ENCODE measurements around the gene IMMP2L.

Gene IMMP2L

DNA sequence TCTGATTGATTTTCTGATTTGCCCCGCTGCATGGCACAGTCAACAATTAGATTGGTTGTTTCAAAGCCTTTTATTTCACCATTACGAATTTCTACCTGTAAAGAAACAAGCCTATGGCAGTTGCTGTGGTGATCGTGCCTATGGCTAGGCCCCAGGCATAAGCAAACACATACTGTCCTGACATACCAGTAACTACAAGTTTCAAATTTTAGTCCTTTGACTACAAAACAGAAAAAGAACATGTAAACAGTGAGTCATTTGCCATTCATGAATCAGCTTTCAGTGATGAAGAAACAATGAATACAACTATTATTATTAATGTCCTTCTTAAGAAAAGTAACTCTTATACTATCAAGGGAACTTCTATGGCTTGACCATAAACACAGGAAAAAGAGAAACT, 639.4 kb downstream of the IMMP2L start:
- no peak for DNase-seq (ENCODE audit: low spot score)

- no peak for DNase-seq (ENCODE audit: low spot score)
Observed at GRCh38 chr7:110921595-110922151, 640.6 kb downstream of the IMMP2L start.

DNA sequence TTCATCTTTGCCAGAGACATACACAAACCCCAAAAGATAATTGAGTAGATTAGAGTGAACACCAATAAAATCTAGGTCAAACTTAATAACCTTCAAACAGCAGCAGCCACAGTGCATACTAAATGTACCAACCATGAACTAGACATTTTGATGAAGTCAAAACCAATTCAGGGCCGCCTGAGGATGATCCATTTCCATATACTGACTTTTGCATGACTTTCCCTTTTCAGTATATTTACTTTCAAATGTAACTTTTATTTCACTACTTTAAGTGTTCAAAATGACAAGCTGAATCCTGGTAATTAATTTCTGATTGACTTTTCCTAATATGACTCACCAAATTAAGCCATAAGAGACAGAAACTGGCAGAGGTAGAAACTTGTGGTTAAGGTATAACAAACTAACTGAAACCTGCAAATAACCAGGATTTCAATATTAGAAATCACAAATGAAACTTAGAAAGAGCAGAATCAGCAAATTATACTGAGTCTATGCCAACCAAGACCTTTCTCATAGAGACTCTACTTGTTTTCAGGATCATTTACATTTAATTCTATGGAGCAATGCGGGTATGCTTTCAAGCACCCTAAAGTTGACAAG, 643.2 kb downstream of the IMMP2L start:
- no peak for DNase-seq (ENCODE audit: low spot score)

DNA sequence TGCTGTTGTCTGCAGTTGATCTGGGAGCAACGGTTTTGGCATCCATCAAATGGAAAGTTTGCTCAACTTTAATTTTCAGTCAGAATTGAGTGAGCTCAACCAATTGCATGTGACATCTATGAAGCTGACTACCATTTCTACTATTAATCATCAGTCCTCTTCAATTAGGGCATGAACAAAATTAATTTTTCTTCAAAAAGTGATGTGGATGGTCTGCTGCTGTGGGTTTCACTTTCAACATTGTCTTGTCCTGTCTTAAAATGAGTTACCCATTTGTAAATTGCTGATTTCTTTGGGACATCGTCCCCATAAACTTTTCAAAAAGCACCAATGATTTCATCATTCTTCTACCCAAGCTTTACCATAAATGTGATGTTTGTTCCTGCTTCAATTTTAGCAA, 648.0 kb downstream of the IMMP2L start:
- DNase-seq (ENCODE audit: low spot score): no peak

DNA sequence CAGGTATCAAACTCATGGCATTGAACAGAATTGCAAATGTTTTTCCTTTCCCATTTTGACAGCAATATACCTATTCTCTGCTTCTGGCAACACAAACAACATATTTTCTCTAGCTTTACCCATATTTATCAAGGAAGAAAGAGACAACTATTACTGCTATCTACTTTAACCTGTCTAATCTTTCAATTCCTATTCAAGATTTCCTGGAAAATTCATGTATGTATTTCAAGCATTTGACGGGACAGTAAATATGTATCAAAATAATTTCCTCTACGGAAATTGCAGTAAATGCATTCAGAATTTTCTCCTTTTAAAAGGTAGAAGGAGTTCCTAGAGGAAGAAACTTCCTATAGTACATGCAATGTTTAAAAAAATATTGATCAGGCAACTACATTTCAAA, 650.7 kb downstream of the IMMP2L start:
- DNase-seq (ENCODE audit: low spot score): no peak

DNA sequence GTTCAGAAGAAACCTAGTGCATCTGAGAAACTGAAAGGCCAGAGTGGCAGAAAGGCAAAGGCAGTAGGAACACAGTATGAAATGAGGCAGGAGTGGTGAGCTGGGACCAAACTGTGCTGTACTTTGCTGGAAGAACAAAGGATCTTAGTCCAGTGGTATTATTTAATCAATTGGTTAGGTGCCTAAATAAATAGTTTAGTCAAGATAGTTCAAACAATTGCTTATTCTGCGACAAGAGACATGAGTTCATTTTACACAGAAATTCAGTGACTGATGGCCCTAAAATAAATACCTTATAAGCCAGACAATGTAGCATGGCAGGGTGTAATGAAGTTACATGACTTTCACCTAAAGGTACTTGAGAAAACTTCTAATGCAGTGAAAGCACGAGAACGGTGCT, 653.2 kb downstream of the IMMP2L start:
- DNase-seq (ENCODE audit: low spot score): no peak

DNA sequence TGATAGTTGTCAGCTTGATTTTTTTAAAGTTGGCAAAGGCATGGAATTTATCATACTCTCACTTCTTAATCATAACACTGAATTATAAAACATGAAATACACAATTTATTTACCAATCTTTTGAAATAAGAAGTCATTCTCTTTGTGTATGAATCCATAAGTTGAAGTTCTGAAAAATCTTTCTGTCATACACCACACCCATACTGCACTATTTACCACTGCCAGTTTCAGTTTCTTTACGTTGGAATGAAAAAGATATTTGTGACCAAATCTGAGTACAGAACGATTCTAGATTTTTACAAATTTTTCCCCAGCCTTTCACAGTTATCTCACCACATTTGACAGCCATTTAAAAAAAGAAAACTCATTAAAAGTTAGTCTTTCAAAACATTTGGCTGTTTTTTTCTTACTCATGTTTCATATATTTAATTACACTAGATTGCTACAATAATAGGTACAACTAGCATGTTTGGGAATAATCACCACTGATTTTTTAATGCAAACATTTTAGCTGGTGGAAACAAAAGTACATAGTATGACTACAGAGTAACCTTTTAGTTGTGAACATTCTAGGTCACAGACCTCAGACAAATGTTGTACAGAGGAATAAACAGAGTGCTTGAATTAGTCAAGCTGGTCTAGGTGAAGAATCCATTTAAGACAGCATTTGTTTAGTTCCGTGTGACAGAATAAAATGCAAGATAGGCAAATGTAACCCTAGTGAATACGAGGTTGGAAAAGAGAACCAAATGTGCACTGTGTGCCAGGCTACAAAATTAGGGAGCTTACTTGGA, 656.3 kb downstream of the IMMP2L start:
- no peak for DNase-seq (ENCODE audit: low spot score)

DNA sequence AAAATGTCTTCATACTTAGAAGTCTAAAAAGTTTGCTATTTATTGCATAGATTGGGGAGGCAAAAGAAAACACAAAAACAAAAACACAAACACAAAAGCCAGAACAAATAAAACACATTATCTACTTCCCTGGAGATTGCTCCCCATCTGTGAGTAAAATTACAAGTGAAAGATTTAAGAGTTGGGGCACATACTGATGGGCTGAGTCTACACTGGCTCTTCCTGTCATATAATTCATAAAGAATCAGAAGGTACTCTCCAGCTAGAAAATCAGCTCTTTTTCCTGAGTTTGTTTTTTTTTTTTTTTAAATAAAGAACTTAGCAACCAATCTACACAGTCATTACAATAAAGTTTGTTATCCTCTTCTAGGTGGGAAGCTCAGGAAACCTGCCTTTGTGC, 663.8 kb downstream of the IMMP2L start:
- no peak for DNase-seq (ENCODE audit: low spot score)

- no peak for DNase-seq (ENCODE audit: low spot score)
Observed at GRCh38 chr7:110897538-110897937, 664.8 kb downstream of the IMMP2L start.

DNA sequence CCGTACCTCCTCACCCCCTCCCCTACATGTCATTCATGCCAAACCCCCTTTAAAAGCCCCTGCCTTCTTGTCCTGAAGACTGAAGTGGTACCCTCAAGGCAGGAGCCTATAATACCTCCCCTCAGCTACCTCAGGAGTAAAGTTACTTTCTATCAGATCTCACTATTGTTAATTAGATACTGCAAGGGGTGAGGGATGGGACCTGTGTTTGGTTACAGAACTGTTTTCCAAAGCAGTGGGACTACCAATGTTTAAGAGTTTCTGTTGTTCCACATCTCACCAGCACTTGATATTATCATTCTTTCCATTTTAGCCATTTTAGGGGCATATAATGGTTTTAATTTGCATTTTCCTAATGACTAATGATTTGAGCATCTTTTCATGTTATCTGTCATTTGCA, 668.2 kb downstream of the IMMP2L start:
- DNase-seq (ENCODE audit: low spot score): no peak

DNA sequence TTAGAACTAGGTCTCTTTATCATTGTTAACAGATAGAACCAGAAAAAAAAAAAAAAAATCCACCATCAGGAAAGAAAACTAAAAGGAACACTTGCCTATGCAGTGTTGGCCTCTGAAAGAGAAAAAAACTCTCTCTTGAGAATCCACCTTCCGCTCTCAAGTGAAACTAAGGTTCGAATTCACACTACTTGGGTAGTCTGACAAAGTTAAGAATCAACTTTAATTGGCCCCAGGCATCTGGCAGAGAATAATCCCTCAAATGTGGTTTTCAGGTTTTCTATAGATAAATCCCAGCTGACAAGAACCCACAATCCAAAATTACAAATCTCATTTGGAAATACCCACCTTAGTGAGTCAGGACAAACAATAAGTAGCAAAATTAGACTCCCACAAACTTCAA, 671.1 kb downstream of the IMMP2L start:
- DNase-seq (ENCODE audit: low spot score): no peak

DNA sequence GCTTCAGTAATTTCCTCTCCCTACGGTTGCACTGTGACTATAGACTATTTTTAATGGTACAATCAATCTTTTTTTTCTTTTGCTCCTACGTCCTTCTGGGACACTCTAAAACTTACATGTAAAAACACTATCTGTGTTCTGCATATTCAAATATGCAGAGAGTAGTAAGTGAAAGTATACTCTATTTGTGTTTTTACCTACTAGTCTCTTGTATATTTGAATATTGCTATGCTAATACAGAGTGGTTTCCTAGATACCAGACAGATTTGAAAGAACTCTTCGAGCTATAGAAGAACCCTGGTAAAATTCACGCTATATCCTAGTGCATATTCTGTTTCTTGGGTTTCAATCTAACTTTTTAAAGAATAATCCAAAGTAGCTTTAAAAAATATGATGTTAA, 672.2 kb downstream of the IMMP2L start:
- no peak for DNase-seq (ENCODE audit: low spot score)

DNA sequence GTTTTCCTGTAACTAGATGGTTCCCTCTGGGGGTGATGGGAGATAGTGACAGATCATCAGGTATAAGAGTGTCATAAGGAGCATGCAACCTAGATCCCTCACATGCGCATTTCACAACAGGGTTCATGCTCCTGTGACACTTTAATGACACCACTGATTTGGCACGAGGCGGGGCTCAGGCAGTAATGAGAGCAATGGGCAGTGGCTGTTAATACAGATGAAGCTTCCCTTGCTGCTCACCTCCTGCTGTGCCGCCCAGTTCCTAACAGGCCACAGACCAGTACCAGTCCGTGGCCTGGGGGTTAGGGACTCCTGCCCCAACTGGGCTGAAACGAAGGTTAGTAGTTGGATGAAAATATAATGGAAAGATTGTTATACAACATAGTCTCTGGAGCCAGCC, 673.0 kb downstream of the IMMP2L start:
- no peak for DNase-seq (ENCODE audit: low spot score)

DNA sequence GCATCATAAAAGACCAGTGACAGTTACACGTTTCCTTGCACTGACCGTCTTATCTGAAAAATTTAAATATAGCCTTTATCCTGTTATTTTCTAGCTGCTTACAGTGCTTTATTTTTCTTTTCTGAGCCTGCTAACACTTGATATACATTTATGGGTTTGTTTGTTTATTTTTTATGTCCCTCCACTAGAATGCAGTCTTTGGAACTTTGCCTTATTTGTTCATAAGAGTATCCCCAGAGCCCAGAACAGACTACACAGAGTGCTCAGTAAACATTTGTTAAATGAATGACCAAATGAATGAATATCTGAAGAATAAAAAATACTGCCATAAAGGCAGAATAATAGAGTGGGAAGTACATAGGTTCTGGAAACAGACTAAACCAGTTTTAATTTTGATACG, 673.7 kb downstream of the IMMP2L start:
- DNase-seq (ENCODE audit: low spot score): no peak

DNA sequence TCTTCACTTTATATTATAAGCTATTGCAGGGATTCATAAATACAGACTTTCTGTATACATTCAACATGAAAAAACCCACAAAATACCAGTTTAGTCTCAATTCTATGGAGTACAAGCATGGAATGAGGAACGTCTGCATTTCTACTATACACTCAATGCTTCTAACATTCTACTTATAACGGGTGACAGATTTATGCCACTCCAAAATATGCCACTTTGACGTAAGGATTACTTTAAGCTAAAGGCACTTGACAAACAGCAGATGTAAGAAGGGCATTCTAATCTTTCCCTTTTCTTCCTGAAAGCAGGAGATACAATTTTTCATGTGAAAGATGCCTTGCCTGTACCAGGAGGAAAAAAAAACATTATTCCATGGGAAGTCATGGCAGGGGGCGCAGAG, 676.8 kb downstream of the IMMP2L start:
- no peak for DNase-seq (ENCODE audit: low spot score)

GRCh38 chr7:110881721-110882120, 680.6 kb downstream of the IMMP2L start:
- no peak for DNase-seq (ENCODE audit: low spot score)

GRCh38 chr7:110880971-110881370, 681.3 kb downstream of the IMMP2L start:
- DNase-seq (ENCODE audit: low spot score): no peak

DNA sequence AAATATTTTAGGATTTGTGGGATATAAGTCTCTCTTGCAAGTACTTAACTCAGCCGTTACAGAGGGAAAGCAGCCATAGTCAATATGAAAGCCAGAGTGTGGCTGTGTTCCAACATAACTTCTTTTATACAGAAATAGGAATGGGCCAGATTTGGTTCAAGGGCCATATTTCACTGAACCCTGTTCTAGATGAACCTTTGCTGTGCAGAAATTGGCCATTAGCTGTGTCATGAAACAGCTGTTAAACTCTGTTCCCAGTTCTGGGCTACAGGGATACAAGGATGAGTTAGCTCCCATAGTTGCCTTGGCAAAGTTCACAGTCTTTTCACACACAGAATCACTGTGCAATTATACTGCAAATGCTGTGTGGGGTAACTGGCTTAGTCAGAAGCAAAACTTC, 685.3 kb downstream of the IMMP2L start:
- DNase-seq (ENCODE audit: low spot score): no peak

- no peak for DNase-seq (ENCODE audit: low spot score)
Observed at GRCh38 chr7:110875346-110875745, 686.9 kb downstream of the IMMP2L start.

- DNase-seq (ENCODE audit: low spot score): no peak
Observed at GRCh38 chr7:110871856-110872255, 690.4 kb downstream of the IMMP2L start.

DNA sequence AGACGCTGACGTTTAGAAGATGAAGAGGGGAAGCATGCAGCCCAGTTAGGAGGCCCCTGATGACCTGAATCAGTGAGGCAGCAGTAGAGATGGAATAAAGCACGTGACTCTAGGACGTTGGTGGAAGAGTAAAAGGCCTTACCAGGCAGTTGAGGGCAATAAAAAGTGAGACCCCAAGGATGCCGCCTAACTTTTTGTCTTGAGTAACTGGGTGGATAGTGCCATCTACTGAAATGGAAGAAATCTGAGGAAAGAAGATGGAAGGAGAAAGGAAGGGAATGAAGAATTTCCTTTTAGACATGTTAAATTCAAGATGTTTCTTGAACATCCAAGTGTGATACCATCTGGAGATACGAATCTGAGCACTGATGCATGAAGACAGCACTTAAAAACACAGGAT, 691.4 kb downstream of the IMMP2L start:
- no peak for DNase-seq (ENCODE audit: low spot score)

- DNase-seq (ENCODE audit: low spot score): no peak
Observed at GRCh38 chr7:110868458-110868857, 693.8 kb downstream of the IMMP2L start.

DNA sequence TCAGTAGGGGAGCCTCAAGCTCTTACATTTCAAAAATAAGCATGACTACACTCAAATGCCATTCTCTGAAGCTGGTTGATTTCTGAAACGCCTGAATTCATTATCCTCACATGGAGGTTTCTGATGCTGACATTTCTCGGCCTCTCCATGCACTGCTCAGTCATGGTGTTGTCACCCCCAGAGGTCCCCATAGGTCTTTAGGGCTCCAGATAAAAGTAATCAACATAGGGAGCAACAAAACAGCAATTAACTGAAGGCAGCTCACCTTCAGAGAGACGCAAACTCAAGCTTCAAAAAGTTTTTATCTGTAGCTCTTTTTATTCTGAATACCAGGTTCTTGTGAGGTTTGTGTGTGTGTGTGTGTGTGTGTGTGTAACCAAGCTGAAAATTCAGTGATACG, 694.5 kb downstream of the IMMP2L start:
- no peak for DNase-seq (ENCODE audit: low spot score)

DNA sequence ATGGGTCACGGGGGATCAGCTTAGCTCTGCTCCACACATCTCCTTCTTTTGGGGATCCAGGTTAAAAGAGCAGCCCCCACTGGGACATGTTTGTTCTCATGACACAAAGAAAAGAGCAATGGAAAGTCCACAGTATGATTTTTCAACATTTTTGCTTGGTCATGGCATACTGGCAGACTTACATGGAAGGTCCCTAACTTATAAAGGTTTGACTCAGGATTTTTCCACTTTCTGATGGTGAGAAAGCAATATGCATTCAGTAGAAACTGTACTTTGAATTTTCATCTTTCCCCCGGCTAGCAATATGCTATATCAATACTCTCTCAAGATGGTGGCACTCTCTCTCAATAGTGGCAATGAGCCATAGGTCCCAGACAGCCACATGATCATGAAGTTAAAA, 699.0 kb downstream of the IMMP2L start:
- DNase-seq (ENCODE audit: low spot score): no peak
